ENCODE measurements around the gene SMAP1. TPM values are rescaled to one million over a fixed set of nuclear protein-coding genes. Genes with fewer than 3 reads are reported as not detected.

The SMAP1 gene
- total RNA-seq, 4 donors from 2014 or later = 31.7 to 44.6 (median 33.6) TPM

- no peak overlapping the region for H3K4me3 ChIP-seq
- 71 to 77% methylated on average over 3 of the region's 3 CpGs for WGBS, 2 donors
- peaks cover 0 to 8% (median 0%) of the 10 kb centered on the region in 3 donors for H3K36me3 ChIP-seq
- no peak for TF ChIP-seq CTCF (IDR thresholded peaks at IDR 0.05)
- TF ChIP-seq POLR2A (IDR thresholded peaks at IDR 0.05) = no peak
- H3K27ac ChIP-seq = no peak overlapping the region
- no peaks in the 10 kb centered on the region for H3K27me3 ChIP-seq
- no peak for DNase-seq
- intact Hi-C loops (cut with DNase I) = no loop called here
- no peaks in the 10 kb centered on the region for H3K4me1 ChIP-seq
- no peaks in the 10 kb centered on the region for H3K9me3 ChIP-seq
These were observed 123.0 kb downstream of the SMAP1 start for GRCh38 chr6:70790483-70791224.

- no peak for TF ChIP-seq POLR2A (IDR thresholded peaks at IDR 0.05)
- TF ChIP-seq CTCF (IDR thresholded peaks at IDR 0.05) = no peak
- 60 to 95% methylated on average over 1 of the region's 1 CpG for WGBS, 2 donors
- peaks cover 0 to 34% (median 0%) of the 10 kb centered on the region in 3 donors for H3K36me3 ChIP-seq
- DNase-seq = no peak
- H3K27ac ChIP-seq = no peak overlapping the region
- no peaks in the 10 kb centered on the region for H3K9me3 ChIP-seq
- intact Hi-C loops (cut with DNase I) = no loop called here
- no peak overlapping the region for H3K4me3 ChIP-seq
- no peaks in the 10 kb centered on the region for H3K27me3 ChIP-seq
- H3K4me1 ChIP-seq = no peaks in the 10 kb centered on the region
These were observed 129.9 kb downstream of the SMAP1 start for GRCh38 chr6:70797625-70798024.

GRCh38 chr6:70806086-70806485 is 138.4 kb downstream of the SMAP1 start:
- Histone ChIP-seq H3K4me1 (no peaks in the 10 kb centered on the region), H3K36me3 (peaks cover 5 to 38% (median 5%) of the 10 kb centered on the region in 3 donors), H3K4me3 (no peak overlapping the region), H3K27ac (no peak overlapping the region), H3K27me3 (no peaks in the 10 kb centered on the region), H3K9me3 (no peaks in the 10 kb centered on the region)
- intact Hi-C loops (cut with DNase I) = no loop called here
- WGBS, 2 donors = 96% methylated on average over 4 to 7 of the region's 11 CpGs
- TF ChIP-seq CTCF (IDR thresholded peaks at IDR 0.05) (no peak), POLR2A (IDR thresholded peaks at IDR 0.05) (no peak)
- DNase-seq = no peak

GRCh38 chr6:70811788-70812187 is 144.1 kb downstream of the SMAP1 start:
- TF ChIP-seq POLR2A (IDR thresholded peaks at IDR 0.05) = no peak
- no peak for TF ChIP-seq CTCF (IDR thresholded peaks at IDR 0.05)
- Histone ChIP-seq H3K9me3 (no peaks in the 10 kb centered on the region), H3K27me3 (no peaks in the 10 kb centered on the region), H3K36me3 (peaks cover 0 to 12% (median 0%) of the 10 kb centered on the region in 3 donors), H3K4me3 (no peak overlapping the region), H3K4me1 (no peaks in the 10 kb centered on the region), H3K27ac (no peak overlapping the region)
- no peak for DNase-seq
- WGBS, 2 donors = 79 to 83% methylated on average over 6 of the region's 6 CpGs
- intact Hi-C loops (cut with DNase I) = no loop called here

DNA sequence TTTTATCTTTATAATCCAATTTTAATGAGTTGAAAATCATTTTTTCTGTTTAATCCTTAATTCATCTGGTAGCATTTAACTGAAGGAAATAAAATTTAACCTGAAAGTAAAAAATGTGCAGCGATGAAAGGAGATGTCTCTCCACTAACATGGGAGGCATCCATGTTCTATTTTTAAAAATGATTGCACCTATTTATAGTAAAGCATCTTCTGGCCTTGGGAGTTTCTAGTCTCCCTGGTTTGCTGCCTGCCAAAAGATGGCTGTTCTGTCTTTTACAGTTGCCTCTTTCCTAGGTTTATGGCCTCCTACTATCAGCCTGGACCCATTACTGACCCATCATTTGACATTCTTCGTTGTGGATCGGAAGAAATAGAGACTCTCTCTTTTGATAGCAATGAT is 146.2 kb downstream of the SMAP1 start:
- peaks cover 0 to 10% (median 0%) of the 10 kb centered on the region in 3 donors for H3K36me3 ChIP-seq
- no peaks in the 10 kb centered on the region for H3K9me3 ChIP-seq
- WGBS, 2 donors = 92 to 100% methylated on average over 3 of the region's 3 CpGs
- DNase-seq = no peak
- no peak for TF ChIP-seq CTCF (IDR thresholded peaks at IDR 0.05)
- TF ChIP-seq POLR2A (IDR thresholded peaks at IDR 0.05) = no peak
- H3K4me3 ChIP-seq = no peak overlapping the region
- H3K27ac ChIP-seq = no peak overlapping the region
- intact Hi-C loops (cut with DNase I) = no loop called here
- H3K4me1 ChIP-seq = no peaks in the 10 kb centered on the region
- no peaks in the 10 kb centered on the region for H3K27me3 ChIP-seq
